NT2/D1 (cell line): ENCODE data around the gene HSD11B1.
A peak's percentile ranks its signal among the peaks of the same experiment; 100 is the strongest.

Source experiments
- DNase-seq: peaks from one replicate; pipeline ENCODE4 v3.0.0-alpha.2; 2011; ENCODE audit warnings: low read depth, low spot score
- H3K27me3 ChIP-seq: 2 replicates; pipeline ENCODE4 v1.6.0; 2011; ENCODE audit warnings: mild to moderate bottlenecking; ENCODE audit not compliant: insufficient read length, insufficient read depth
- H3K36me3 ChIP-seq: 2 replicates; pipeline ENCODE4 v1.6.1; 2011; ENCODE audit warnings: mild to moderate bottlenecking, low read length, mixed read lengths; ENCODE audit not compliant: insufficient read depth, insufficient read length
- H3K4me1 ChIP-seq: 2 replicates; pipeline ENCODE4 v1.5.1; 2011; ENCODE audit not compliant: insufficient read depth, insufficient read length
- H3K4me3 ChIP-seq: 2 replicates; pipeline ENCODE4 v1.5.1; 2011; ENCODE audit warnings: low read depth; ENCODE audit not compliant: insufficient read length
- H3K9ac ChIP-seq: 2 replicates; pipeline ENCODE4 v1.6.0; 2011; ENCODE audit warnings: low read depth; ENCODE audit not compliant: insufficient read length
- H3K9me3 ChIP-seq: 2 replicates; pipeline ENCODE4 v1.5.1; 2011; ENCODE audit warnings: mild to moderate bottlenecking, low read length; ENCODE audit not compliant: insufficient read depth
- SUZ12 ChIP-seq: IDR thresholded peaks from 2 replicates; pipeline ENCODE4 v1.6.1; 2011; ENCODE audit not compliant: insufficient read length, insufficient read depth; ENCODE audit errors: extremely low read depth
- YY1 ChIP-seq: IDR thresholded peaks from 2 replicates; pipeline ENCODE4 v1.6.1; 2011; ENCODE audit not compliant: insufficient read length, insufficient read depth
- ZNF274 ChIP-seq: IDR thresholded peaks from 2 replicates; pipeline ENCODE4 v1.6.1; 2011; ENCODE audit warnings: mild to moderate bottlenecking, low read depth, low read length

HSD11B1 gene

GRCh38 chr1:209675565-209676154, 29.0 kb upstream of the HSD11B1 start:
- Histone ChIP-seq H3K27me3 (peaks cover 67% of the 10 kb centered on the region), H3K4me3 (peak overlapping the region; percentile 65), H3K4me1 (no peaks in the 10 kb centered on the region), H3K36me3 (no peaks in the 10 kb centered on the region), H3K9ac (peak overlapping the region; percentile 61), H3K9me3 (no peaks in the 10 kb centered on the region)
- DNase-seq: peak; percentile 18
- TF ChIP-seq YY1 (no peak), ZNF274 (no peak), SUZ12 (no peak)

GRCh38 chr1:209678981-209679539, 25.6 kb upstream of the HSD11B1 start:
- Histone ChIP-seq H3K9ac (no peak overlapping the region), H3K4me1 (no peaks in the 10 kb centered on the region), H3K27me3 (peaks cover 47% of the 10 kb centered on the region), H3K9me3 (no peaks in the 10 kb centered on the region), H3K4me3 (no peak overlapping the region), H3K36me3 (no peaks in the 10 kb centered on the region)
- TF ChIP-seq ZNF274 (no peak), YY1 (no peak), SUZ12 (no peak)
- no peak for DNase-seq

GRCh38 chr1:209685821-209686220, 18.8 kb upstream of the HSD11B1 start:
- no peaks in the 10 kb centered on the region for H3K4me1 ChIP-seq
- no peak for DNase-seq
- no peak overlapping the region for H3K4me3 ChIP-seq
- no peaks in the 10 kb centered on the region for H3K27me3 ChIP-seq
- H3K9me3 ChIP-seq: no peaks in the 10 kb centered on the region
- no peak for TF ChIP-seq ZNF274
- TF ChIP-seq SUZ12: no peak
- no peak for TF ChIP-seq YY1
- H3K36me3 ChIP-seq: no peaks in the 10 kb centered on the region
- no peak overlapping the region for H3K9ac ChIP-seq

GRCh38 chr1:209686322-209686721, 18.3 kb upstream of the HSD11B1 start:
- no peak for DNase-seq
- H3K4me3 ChIP-seq: no peak overlapping the region

GRCh38 chr1:209688746-209689234, 15.9 kb upstream of the HSD11B1 start:
- TF ChIP-seq YY1: no peak
- no peak for TF ChIP-seq SUZ12
- no peak for TF ChIP-seq ZNF274
- no peak for DNase-seq
- no peaks in the 10 kb centered on the region for H3K36me3 ChIP-seq
- peaks cover 5% of the 10 kb centered on the region for H3K27me3 ChIP-seq
- H3K9me3 ChIP-seq: no peaks in the 10 kb centered on the region
- H3K9ac ChIP-seq: no peak overlapping the region
- no peak overlapping the region for H3K4me3 ChIP-seq
- H3K4me1 ChIP-seq: no peaks in the 10 kb centered on the region

More at GRCh38 chr1:209686322-209686721, 18.3 kb upstream of the HSD11B1 start:
- Histone ChIP-seq H3K9me3 (no peaks in the 10 kb centered on the region), H3K9ac (no peak overlapping the region), H3K4me1 (no peaks in the 10 kb centered on the region), H3K27me3 (no peaks in the 10 kb centered on the region), H3K36me3 (no peaks in the 10 kb centered on the region)
- no peak for TF ChIP-seq YY1
- TF ChIP-seq ZNF274: no peak
- TF ChIP-seq SUZ12: no peak

- H3K4me1 ChIP-seq: no peaks in the 10 kb centered on the region
- H3K27me3 ChIP-seq: peaks cover 6% of the 10 kb centered on the region
- H3K9ac ChIP-seq: no peak overlapping the region
- no peaks in the 10 kb centered on the region for H3K9me3 ChIP-seq
- DNase-seq: no peak
- no peak overlapping the region for H3K4me3 ChIP-seq
- no peaks in the 10 kb centered on the region for H3K36me3 ChIP-seq
- no peak for TF ChIP-seq YY1
- no peak for TF ChIP-seq ZNF274
Measured at GRCh38 chr1:209689477-209689876, 15.2 kb upstream of the HSD11B1 start.

- no peaks in the 10 kb centered on the region for H3K4me1 ChIP-seq
- no peak overlapping the region for H3K9ac ChIP-seq
- H3K4me3 ChIP-seq: no peak overlapping the region
- no peak for DNase-seq
- H3K9me3 ChIP-seq: no peaks in the 10 kb centered on the region
- H3K27me3 ChIP-seq: peaks cover 6% of the 10 kb centered on the region
- no peaks in the 10 kb centered on the region for H3K36me3 ChIP-seq
- TF ChIP-seq ZNF274: no peak
- no peak for TF ChIP-seq YY1
- TF ChIP-seq SUZ12: no peak
Measured at GRCh38 chr1:209691237-209691636, 13.4 kb upstream of the HSD11B1 start.
